RCC 7860 (cell line): ENCODE measurements around the gene WBP2.

ENCODE experiments used
- DNase-seq: peaks from one replicate; pipeline ENCODE4 v3.0.0-alpha.2; 2015; ENCODE audit warnings: low spot score
- FAIRE-seq: peaks from 2 replicates; lab custom pipeline; 2012; peaks lifted over from hg19 to GRCh38; lab: Jason Lieb, UNC

Gene WBP2

DNA sequence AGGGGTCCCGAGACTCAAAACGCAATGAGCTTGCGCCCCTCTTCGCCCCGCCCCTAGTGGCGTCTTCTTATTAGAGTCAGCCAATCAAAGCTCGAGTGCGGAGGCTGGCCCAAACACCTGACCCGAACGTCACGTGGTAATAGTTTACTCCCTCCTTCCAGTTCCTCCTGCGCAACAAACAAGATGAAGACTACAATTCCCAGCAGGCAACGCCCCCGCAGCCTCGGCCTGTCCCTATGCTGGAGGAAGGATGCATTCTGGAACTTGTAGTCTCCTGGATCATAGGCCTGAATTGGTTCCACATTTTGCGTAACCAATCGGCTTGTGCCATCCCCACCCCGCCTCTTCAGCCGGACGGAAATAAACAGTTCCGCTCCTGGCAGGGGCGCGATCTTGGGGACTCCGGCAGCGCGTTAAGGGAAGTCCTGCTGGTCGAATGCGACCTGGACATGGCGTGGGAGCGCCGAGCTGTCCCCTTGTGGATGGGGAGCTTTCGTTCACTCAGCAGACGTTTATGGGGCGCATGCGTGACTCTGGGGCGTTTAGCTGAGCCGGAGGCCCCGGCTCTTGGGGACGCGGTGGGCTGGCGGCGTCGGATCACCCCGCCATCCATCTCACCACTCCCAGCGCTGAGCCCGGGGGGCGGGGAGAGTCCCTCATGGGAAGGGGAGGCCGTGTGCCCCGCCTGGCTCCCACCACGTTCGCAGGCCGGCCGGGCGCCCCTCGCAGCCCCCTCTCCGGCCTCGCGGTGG, at the start of gene WBP2:
Gene WBP2 (minus strand): TSS at position 26 of the 752 bp plus-strand sequence. CDS start 38 bp downstream, outside the sequence.
- peak; percentile 91 for FAIRE-seq

DNA sequence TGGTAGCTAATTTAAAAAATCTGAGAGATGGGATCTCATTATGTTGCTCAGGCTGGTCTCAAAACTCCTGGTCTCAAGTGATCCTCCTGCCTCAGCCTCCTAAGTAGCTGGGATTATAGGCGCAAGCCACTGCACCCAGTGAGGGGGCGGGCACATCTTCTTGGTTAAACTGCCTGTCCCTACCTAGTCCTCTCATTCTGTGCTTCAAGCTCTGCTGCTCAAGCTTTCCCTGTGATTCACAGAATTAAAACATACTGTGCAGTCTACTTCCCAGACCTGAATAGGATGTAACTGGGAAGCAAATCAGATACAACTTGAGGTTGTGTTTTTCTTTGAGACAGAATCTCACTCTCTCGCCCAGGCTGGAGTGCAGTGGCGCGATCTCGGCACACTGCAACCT, 47.3 kb upstream of the WBP2 start:
- FAIRE-seq (no peak), DNase-seq (peak; percentile 35)

More for the DNA sequence above, at the start of gene WBP2:
- DNase-seq, result peak; percentile 99

DNA sequence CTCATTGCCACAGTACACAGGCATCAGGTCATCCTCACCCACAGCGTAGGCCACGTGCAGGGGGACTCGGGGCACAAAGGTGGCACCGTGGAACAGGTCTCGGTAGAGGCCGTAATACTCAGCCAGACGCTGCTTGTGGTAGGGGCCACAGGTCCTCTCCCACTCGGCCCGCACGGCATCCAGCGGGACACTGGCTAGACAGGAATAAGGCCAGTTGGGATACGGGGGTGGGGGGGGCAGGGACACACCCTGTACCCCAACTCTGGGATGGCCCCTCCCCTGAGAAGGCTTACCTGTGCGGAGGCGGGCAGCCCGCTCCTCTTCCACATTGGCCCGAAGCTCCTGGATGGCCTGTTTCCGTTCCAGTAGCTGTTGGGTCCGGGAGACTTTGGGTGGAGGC, 46.6 kb upstream of the WBP2 start:
- FAIRE-seq, result no peak
- no peak for DNase-seq

DNA sequence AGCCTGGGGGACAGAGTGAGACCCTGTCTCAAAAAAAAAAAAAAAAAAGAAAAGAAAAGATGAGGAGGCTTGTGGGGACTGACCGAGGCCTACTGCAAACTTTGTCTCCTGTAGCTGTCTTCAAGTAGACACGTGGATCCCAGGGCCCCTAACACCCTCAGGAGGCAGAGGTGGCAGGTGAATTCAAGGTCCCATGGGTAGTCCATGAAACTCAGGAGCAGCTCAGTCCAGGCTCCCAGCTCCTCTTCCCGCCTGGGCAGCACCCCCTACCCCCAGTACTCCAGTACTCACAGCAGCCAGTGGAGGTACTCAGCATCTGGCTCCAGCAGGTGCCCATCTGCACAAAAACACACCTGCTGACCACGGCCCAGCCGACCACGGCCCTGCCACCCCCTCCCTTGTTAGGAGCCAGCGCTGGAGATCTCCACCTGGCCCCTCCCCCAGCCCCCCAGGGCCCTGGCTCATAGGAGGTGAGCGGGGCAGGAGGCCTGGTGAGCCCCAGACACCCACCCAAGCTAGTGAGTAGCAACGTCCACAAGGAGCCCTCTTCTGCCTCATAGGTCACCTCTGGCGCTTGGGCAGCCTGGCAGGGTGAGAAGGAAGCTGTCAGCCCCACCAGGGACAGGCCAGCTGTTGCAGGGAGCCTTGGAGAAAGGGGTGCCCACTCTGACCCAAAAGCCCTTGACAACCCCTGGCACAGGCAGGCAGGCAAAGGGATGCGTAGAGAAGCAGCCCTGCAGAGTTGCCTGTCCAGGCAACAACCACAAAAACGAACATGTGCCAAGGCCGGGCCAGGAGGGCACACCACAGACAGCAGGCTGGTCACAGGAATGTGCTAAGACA, 45.8 kb upstream of the WBP2 start:
- no peak for DNase-seq
- no peak for FAIRE-seq

DNA sequence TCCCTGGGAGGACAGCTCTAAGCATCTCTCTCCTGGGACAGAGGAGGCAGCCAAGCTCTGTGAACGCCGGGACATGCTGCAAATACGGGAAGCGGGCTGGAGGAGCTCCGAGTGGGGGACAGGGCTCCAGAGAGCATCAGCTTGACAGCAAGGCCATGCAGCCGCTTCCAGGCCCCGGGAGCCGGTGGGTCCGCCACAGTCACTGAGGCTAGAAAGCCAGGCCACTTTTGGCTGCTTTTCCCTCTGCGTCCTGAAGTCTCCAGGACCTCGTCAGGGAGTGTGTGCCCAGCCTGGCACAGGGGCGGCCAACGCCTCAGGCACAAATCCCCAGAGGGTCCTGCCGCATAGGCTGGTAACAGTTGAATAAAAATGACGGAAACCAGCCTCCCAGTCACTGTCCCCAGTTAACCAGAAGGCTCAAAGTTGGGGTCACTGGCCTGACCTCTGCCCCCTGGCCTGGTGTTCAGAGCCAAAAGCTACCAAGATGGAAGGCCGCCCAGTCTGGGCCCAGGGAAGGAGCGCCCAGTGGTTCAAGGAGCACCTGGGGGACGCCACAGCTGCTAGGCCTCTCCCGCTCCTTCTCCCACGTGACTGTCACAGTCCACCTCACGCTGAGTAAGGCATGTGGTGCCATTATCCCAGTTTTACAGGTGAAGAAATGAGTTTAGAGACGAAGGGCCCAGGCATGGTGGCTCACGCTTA, 44.8 kb upstream of the WBP2 start:
- FAIRE-seq, result no peak
- DNase-seq, result no peak

DNA sequence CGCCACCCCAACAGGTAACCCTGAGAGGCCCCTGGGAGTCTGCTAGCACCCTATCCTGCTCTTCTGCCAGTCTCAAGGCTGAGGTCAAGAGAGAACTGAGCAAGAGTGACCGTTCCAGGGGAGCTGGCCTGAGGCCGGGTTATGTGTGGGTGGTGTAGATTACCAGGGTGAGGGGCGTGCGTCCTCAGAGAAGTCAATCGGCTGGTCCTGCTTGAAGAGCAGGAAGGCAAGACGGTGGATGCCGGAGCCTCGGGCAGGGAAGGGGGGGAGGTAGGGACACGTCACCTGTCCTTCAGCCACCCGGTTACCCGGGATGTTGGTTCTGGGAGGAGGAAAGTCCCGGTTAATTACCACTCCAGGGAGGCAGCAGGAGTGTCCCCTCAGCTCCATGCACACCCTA, 44.2 kb upstream of the WBP2 start:
- FAIRE-seq (no peak), DNase-seq (no peak)

DNA sequence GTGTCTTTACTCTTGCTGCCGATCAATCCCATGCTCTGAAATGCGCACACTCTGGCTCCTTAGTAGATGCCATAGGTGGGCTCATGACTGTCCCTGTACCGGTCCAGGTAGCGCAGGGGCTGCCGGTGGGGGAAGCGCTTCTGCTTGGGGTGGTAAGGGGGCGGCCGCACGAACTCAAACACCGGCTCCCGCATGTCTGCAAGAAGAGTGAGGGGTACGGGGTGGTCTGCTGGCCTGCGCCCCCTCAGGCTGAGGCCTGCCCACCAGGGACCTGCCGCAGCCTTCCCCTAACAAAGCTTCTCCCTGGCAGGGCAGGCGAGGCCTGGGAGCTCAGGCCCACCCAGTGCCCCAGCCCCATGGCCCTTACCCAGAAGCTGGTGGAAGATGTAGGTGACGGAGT, 43.7 kb upstream of the WBP2 start:
- FAIRE-seq, result no peak

DNA sequence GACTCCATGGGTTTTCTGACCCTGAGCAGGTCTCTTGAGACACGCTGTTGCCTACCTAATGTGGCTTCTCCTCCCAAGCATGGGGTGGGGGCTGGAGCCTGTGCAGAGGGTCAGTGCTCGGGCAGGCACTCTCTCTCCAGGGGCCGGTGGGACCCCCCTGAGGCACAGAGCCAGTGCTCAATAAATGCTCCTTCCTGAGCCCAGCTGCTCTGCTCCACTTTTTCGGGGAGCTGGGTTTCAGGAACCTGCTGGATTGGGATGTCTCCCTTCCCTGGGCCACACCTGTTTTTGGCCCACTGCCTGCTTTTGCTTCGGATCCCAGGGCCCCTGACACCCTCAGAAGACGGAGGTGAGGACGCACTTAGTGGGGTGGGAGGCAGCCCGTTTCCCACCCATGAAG, 42.9 kb upstream of the WBP2 start:
- FAIRE-seq (no peak), DNase-seq (no peak)

More for the DNA sequence above, 43.7 kb upstream of the WBP2 start:
- DNase-seq, result no peak

DNA sequence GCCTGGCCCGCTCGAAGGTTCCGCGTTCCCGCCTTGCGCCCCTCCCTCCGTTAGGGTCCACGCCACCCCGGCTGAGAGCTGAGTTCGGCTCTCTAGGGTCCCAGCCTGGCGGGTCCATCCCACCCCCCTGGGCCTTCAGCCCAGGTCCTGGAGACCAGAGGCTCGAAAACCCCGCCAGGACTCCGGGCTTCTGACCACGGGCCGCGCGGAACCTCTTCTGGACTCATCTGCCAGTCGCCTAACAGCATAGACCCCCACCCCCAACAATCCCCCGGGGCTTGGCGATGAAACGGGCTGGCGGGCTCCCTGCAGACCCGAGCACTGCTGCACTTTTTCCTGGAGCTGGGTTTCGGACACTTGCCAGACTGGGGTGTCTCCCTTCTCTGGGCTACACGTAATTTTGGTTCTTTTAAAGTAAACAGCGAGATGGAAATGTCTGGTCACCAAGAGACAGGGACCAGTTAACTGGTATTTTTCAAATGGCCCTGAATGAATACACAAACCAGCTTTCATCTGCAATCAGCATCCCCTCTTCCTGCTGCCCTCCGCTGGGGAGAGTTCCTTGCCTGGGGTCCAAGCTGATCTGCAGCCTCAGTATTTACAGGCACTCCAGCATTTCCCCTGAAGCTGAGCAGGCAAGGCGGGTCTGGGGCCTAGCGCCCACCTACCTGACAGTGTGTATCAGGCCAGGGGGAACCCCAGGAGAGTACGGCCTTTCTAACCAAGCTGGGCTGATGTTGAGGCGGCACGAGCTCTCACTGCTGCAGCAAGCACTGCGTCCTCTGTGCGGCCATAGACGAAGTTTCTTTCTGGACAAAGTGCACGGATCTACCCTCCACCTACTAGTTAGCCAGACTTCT, 42.3 kb upstream of the WBP2 start:
- FAIRE-seq (no peak), DNase-seq (no peak)

DNA sequence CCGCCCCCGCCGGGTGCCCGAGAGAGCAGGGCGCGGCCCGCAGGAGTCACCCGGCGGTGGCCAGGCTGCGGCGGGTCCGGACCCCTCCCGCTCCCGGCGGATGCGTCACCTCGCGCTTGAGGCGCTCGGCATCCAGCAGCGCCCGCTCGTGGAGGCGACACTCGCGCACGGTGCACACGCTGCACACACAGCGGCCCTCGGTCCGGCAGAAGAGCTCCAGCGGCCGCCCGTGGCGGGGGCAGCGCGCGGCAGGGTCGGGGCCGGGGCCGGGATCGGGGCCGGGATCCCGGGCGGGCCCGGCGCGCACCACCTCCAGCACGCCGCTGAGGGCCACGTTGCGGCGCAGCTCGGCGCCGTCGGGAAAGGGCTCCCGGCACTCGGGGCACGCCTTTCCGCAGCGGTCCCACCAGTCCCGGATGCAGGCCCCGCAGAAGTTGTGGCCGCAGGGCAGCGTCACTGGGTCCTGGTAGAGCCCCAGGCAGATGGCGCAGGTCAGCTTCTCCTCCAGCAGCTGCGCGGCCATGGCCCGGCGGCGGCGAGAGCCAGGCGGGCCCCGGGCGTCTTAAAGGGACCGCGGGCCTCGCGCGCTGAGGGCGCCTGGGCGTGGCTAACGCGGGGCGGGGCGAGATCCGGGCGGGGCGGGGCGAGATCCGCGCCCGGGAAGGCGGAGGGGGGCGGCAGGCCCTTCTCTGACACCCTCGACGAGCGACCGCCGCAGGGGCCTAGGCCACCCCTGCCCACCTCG, 41.5 kb upstream of the WBP2 start, which contains the start of gene TRIM65:
Gene TRIM65 (minus strand): TSS at position 537 of the 745 bp plus-strand sequence. CDS start 14 bp downstream, at position 523.
- FAIRE-seq (no peak), DNase-seq (peak; percentile 66)

DNA sequence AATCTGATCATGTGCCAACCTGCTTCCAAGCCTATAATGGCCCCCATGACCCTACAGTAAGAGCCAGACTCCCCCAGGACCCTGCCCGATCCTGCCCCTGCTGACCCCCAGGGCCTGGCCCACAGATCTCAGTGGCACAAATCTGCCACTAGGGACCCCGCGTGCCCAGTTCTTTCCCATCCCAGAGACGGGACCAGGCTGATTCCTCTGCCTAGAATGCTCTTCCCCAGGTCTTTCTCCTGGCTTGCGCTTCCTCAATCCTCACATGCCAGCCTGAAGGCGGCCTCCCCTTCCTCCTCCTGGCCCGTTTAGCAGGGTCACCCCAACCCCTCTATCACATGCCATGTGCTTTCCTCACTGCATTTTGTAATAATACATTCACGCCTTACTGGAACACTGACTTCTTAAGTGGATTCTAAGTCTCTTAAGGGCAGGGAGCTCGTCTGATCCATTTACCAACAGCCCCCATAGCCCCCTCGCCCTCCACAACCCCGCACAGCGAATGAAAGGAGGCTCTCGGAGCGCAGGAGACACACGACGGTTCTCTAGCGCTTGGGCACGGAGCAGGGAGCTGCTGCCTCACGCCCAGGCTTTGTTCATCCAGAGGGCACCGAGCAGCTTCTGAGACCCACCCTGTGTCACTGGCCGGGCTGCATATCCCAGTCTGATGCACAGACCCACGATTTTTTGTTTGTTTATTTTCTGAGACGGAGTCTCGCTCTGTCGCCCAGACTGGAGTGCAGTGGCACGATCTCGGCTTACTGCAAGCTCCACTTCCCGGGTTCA, 40.4 kb upstream of the WBP2 start:
- DNase-seq, result no peak
- FAIRE-seq, result no peak

DNA sequence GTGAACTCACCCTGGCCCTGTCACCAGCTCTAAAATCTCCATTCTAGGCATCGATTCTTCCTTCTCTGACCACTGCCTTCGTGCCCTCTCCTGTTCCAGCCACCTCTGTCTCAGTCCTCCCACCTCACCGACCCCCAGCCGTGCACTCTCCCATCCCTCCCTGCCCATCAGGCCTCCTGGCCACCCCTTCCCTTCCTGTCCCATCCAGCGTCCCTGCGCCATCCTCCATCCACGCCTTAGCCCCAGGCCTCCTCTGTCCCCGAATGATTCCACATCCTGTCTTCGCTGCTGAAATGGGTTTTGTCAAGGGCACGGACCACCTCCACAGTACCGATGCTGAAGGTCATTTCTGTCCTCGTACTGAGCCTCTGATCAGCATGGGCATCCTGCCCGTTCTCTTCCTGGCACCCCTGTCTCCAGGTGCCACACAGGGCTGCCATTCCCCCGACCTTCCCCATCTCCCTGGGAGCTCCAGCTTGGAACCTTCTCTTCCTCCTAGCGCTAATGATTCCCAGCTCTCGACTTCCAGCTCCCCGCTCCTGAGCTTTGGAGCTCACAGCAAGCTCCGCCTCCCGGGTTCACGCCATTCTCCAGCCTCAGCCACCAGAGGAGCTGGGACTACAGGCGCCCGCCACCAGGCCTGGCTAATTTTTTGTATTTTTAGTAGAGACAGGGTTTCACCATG, 39.1 kb upstream of the WBP2 start:
- DNase-seq, result no peak
- no peak for FAIRE-seq

DNA sequence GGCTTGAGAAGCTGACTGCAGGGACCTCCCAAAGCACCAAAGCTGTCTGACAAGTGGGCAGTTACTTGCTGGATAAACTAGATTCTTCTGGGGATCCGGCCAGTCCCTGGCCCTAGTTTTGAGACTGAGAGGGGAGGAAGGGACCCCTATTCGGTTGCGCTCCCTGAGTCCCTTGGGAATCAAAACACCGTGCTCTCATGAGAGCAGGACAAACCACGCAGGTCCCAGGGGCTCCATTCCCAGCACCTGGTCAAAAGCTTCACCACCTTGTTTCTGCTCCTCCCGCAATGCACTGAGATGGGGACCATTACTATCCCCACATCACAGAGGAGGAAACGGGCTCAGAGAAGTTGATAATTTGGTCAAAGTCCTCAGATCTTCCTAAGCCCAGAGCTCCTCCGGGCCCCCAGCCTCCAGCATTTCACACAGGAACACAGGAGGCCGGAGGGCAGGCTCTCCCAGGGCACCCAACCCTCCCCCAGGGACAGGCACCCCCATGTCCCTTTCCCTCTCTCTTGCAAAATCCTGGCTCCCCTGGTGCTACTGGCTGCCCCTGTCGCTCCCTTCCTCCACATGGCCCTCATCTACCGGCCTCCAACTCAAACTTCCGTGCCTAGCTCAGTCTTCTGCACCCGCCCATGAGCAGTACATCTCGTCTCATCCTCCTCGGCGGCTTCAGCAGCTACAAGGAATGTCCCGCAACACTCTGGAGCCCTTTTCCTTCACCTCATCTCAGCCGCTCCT, 38.3 kb upstream of the WBP2 start:
- DNase-seq, result no peak
- no peak for FAIRE-seq

DNA sequence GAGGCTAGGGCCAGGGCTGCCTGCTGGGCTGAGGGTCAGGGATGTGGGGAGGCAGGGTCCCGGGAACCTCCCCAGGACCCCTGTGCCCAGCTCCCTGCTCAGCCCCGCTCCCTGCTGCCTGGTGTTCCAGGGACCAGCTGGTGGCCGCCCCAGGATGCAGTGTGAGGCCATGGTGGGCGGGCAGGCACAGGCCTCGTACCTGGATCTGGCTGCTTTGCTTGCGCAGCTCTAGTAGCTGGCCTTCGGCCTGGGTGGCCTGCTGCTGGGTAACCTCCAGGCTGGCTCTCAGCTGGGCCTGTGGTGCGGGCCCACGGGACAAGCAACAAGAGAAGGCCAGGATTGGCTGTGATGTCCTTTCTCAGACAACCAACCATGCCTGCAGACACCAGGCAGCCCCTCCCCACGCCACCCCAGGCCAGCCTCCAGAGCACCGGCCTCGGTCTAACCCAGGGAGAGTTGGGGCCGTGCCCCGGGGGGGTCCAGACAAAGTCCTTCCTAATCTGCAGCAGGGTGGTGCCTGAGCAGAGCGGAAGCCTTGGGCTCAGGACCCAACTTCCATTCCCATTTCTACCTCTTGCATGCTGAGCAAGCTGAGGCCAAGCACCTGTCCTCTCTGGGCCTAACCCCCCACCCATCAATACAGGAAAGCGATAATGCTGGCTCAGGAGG, 37.6 kb upstream of the WBP2 start:
- no peak for FAIRE-seq

DNA sequence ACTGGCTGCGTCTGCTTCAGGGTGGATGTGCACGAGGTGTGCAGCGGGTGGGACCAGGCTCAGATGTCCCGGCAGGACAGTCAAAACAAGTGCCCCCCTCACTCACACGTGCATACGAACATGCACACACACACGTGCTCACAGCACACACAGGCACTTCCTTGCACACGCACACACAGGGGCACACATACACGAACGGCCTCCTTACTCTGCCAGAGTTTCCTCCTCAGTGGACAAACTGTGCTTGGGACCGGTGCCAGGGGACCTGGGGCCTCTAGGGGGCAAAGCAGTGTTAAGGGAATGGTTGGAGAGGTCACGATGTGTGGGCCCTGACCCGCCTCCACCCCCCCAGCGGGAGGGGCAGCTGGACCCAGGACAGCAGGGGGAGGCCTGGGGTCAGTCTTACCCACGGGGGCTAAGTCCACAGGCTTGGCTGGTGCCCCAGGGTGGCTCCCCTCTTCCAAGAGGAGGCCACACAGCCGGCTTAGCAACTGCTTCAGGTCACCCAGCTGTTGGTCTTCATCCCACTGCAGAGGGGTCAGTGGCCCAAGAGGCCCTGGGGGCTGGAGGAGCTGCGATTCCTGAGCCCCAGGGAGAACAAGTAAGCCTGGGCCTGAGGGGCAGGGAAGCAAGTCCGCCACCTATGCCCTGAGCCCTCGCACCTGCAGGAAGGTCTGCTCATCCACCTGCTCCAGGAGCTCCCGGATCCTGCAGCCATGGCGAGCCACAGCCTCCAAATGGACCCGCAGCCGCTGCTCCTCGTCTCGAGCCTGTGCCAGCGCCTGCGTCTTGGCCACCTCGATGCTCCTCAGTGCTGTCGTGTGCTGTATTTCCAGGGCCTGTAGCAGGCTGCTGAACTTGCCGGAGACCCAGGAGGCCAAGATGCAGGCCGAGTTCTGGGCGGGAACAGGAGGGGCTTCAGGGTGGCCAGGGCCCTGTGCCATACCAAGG, 36.7 kb upstream of the WBP2 start:
- DNase-seq, result no peak
- no peak for FAIRE-seq

More for the DNA sequence above, 37.6 kb upstream of the WBP2 start:
- no peak for DNase-seq

DNA sequence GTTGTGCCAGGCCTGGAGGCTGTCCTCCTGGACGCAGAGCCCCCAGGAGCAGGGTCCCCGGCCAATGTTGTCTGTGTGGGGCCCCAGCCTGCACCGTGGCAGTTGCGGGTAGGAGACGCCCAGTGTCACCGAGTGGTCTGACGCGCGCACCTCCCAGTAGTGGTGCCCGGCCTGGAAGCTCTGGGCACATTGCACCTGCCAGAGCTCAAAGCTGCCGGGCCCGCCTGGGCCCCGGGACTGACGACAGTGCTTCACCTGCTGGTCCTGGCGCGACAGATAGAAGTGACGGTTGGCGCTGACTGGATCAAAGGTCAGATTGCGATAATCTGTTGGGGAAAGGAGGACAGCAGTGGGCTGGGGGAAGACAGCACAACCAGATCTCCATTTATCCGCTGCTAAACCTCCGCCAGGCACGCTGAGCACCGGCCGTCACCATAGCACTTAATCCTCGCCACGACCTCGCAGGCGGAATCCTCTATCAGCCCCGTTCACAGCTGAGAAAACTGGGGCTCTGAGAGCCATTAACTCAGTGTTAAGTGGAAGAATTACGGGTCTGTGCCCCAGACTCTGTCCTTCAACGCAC, 36.0 kb upstream of the WBP2 start:
- no peak for FAIRE-seq
- DNase-seq, result no peak
